Measurements from ENCODE around the gene PEPD.

GRCh38 chr19:33507021-33507956, 14.3 kb downstream of the PEPD start:
- TF ChIP-seq CTCF (IDR thresholded peaks at IDR 0.05) = no peak
- TF ChIP-seq ZFX (IDR thresholded peaks at IDR 0.05; ENCODE audit: borderline replicate concordance) = no peak
